HL-60 (cell line): ENCODE results near the gene SNAPC3.

Experiments
- GABPA ChIP-seq: IDR thresholded peaks from 2 replicates; pipeline ENCODE4 v1.6.1; 2012; ENCODE audit warnings: low read depth
- TF ChIP-seq, protein P1 (sequence below): IDR thresholded peaks from 2 replicates; pipeline ENCODE4 v1.6.1; 2012; ENCODE audit warnings: low read depth; ENCODE audit not compliant: insufficient replicate concordance
- TF ChIP-seq, protein P2 (sequence below): IDR thresholded peaks from one replicate; pipeline ENCODE4 v1.5.1; 2011; ENCODE audit warnings: low read length, control low read depth, inconsistent platforms; ENCODE audit not compliant: insufficient read depth

DNA sequence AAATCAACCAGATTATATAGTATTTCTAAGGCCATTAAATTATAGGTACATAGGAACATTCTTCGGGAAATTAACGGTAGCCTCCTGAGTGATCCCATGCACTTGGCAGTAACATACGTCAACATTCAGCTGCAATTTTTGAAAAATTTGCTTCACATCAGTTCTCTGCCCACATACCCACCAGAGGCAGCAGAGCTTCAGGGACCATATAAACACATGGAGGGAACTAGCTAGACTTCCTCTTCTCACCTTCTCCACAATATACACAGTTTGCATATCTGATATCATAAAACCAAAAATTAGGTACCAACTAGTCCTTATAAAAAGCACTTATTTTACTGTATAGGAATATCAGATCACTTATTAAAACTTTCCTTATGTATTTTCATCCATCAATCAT lies 83.2 kb downstream of the SNAPC3 start:
- TF ChIP-seq, protein P1, sequence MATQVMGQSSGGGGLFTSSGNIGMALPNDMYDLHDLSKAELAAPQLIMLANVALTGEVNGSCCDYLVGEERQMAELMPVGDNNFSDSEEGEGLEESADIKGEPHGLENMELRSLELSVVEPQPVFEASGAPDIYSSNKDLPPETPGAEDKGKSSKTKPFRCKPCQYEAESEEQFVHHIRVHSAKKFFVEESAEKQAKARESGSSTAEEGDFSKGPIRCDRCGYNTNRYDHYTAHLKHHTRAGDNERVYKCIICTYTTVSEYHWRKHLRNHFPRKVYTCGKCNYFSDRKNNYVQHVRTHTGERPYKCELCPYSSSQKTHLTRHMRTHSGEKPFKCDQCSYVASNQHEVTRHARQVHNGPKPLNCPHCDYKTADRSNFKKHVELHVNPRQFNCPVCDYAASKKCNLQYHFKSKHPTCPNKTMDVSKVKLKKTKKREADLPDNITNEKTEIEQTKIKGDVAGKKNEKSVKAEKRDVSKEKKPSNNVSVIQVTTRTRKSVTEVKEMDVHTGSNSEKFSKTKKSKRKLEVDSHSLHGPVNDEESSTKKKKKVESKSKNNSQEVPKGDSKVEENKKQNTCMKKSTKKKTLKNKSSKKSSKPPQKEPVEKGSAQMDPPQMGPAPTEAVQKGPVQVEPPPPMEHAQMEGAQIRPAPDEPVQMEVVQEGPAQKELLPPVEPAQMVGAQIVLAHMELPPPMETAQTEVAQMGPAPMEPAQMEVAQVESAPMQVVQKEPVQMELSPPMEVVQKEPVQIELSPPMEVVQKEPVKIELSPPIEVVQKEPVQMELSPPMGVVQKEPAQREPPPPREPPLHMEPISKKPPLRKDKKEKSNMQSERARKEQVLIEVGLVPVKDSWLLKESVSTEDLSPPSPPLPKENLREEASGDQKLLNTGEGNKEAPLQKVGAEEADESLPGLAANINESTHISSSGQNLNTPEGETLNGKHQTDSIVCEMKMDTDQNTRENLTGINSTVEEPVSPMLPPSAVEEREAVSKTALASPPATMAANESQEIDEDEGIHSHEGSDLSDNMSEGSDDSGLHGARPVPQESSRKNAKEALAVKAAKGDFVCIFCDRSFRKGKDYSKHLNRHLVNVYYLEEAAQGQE, result no peak
- TF ChIP-seq, protein P2, sequence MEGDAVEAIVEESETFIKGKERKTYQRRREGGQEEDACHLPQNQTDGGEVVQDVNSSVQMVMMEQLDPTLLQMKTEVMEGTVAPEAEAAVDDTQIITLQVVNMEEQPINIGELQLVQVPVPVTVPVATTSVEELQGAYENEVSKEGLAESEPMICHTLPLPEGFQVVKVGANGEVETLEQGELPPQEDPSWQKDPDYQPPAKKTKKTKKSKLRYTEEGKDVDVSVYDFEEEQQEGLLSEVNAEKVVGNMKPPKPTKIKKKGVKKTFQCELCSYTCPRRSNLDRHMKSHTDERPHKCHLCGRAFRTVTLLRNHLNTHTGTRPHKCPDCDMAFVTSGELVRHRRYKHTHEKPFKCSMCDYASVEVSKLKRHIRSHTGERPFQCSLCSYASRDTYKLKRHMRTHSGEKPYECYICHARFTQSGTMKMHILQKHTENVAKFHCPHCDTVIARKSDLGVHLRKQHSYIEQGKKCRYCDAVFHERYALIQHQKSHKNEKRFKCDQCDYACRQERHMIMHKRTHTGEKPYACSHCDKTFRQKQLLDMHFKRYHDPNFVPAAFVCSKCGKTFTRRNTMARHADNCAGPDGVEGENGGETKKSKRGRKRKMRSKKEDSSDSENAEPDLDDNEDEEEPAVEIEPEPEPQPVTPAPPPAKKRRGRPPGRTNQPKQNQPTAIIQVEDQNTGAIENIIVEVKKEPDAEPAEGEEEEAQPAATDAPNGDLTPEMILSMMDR, result no peak
- no peak for TF ChIP-seq GABPA
